22Rv1 (cell line): ENCODE measurements around the gene LRRC56.

ENCODE experiments used
- ZFX ChIP-seq: fragments of 450-650 bp; IDR thresholded peaks from 2 replicates; pipeline ENCODE4 v1.6.1; 2017; ENCODE audit warnings: antibody characterized with exemption, borderline replicate concordance
- TF ChIP-seq, protein P1 (sequence below): fragments of 450-650 bp; IDR thresholded peaks from 2 replicates; pipeline ENCODE4 v1.5.1; 2017; ENCODE audit warnings: mild to moderate bottlenecking

DNA sequence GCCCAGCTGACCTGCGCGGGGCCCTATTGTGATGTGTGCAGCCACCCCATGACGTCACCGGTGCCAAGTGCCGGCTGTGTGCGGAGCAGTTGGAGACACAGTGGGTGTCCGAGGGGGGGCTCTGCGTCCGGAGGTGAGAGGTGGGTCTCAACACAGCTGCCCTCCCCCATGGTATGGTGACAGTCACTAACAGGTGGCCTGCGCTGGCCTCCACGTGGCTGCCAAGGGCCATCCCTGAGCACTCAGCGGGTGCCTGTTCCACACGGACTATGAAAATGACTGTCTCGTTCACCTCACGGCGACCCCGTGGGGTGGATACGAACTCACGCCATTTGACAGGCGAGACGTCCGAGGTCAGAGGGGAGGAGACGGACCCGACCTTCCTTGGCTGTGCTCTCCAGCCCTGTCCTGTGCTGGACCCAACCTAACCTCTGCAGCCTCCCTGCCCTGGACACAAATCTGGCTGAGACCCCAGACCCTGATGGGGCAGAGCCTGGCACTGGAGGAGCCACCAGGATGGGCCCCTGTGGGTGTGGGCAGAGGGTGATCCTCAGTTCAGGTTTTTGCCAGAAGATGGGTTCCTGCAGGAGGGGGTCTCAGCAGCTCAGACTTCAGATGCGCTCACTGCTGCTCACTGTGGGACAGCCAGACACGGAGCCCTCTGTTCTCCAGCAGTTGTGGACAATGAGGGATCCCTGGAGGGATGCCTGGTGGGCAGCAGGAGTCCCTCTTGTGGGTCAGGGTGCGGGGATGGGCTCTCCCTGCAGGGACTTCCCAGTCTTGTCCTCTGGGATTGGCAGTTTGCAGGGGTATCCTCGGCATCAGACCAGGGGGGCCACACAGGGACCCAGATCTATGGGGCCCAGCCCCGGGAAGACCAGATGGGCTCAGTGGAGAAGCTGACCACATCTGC lies 8.3 kb upstream of the LRRC56 start:
- TF ChIP-seq, protein P1, sequence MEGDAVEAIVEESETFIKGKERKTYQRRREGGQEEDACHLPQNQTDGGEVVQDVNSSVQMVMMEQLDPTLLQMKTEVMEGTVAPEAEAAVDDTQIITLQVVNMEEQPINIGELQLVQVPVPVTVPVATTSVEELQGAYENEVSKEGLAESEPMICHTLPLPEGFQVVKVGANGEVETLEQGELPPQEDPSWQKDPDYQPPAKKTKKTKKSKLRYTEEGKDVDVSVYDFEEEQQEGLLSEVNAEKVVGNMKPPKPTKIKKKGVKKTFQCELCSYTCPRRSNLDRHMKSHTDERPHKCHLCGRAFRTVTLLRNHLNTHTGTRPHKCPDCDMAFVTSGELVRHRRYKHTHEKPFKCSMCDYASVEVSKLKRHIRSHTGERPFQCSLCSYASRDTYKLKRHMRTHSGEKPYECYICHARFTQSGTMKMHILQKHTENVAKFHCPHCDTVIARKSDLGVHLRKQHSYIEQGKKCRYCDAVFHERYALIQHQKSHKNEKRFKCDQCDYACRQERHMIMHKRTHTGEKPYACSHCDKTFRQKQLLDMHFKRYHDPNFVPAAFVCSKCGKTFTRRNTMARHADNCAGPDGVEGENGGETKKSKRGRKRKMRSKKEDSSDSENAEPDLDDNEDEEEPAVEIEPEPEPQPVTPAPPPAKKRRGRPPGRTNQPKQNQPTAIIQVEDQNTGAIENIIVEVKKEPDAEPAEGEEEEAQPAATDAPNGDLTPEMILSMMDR = no peak
- no peak for TF ChIP-seq ZFX
